HFFc6 (cell line): ENCODE data around the gene KIF3A. TPM values are rescaled to one million over a fixed set of nuclear protein-coding genes. Genes with fewer than 3 reads are reported as not detected.

Experiments
- DNase-seq: peaks from one replicate; pipeline ENCODE4 v3.0.0-alpha.2; 2018
- H3K27ac Mint-ChIP-seq: 2 replicates; pipeline ENCODE4 v1.8.0; 2020; ENCODE audit warnings: mild to moderate bottlenecking, mixed read lengths
- H3K27me3 Mint-ChIP-seq: 2 replicates; pipeline ENCODE4 v1.8.0; 2021; ENCODE audit warnings: mild to moderate bottlenecking, moderate library complexity, mixed read lengths; ENCODE audit not compliant: insufficient read depth
- H3K36me3 Mint-ChIP-seq: 2 replicates; pipeline ENCODE4 v1.8.0; 2021; ENCODE audit warnings: low read depth, mixed read lengths
- H3K4me1 Mint-ChIP-seq: 2 replicates; pipeline ENCODE4 v1.8.0; 2020; ENCODE audit warnings: low read depth, mixed read lengths
- H3K4me3 Mint-ChIP-seq: 2 replicates; pipeline ENCODE4 v1.8.0; 2020; ENCODE audit warnings: mild to moderate bottlenecking, moderate library complexity, mixed read lengths
- H3K9me3 Mint-ChIP-seq: 2 replicates; pipeline ENCODE4 v1.8.0; 2020; ENCODE audit warnings: mild to moderate bottlenecking, mixed read lengths
- CTCF ChIP-seq: fragments of 200-600 bp; sonication (generic); IDR thresholded peaks from 2 replicates; pipeline ENCODE4 v1.5.0; 2021; ENCODE audit warnings: antibody characterized with exemption, mild to moderate bottlenecking
- total RNA-seq, 6 experiments: library from RNA; stranded (reverse); fragmentation: NEBNext Ultra II Directional; extraction: Animal tissue kit (Norgen Biotek cat#: 25700); gene quantifications; 2 replicates in 1 of 6; 3 replicates in 5 of 6; pipeline ENCODE4 v1.2.3, GENCODE V29; 2021

KIF3A gene
- total RNA-seq, 6 experiments from 2014 or later: 12.9 to 15.4 (median 14.9) TPM

DNA sequence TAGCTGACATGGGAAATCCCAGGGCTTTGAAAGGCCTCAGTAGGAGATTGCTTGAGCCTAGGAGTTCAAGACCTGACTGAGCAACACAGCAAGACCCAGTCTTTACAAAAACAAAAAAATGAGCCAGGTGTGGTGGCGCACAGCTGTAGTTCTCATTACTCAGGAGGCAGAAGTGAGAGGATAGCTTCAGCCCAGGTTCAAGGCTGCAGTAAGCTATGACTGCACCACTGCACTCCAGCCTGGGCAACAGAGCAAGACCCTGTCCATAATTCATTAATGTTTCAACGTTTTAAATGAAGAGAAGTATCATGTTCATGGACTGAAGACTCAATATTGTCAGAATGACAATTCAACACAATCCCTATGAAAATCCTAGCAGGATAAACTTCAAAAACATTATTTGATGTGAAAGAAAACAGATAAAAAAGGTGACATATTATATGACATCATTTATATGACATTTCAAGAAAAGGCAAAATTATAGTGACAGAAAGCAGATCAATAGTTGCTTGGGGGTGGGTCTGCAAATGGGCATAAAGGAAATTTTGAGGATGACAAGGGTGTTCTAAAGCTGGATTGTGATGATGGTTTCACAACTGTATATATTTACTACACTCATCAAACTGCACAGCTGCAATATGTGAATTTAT lies 3.7 kb downstream of the KIF3A start:
- no peaks in the 10 kb centered on the region for H3K36me3 Mint-ChIP-seq
- H3K4me1 Mint-ChIP-seq: peaks cover 28% of the 10 kb centered on the region
- no peaks in the 10 kb centered on the region for H3K27me3 Mint-ChIP-seq
- no peak overlapping the region for H3K27ac Mint-ChIP-seq
- H3K9me3 Mint-ChIP-seq: no peaks in the 10 kb centered on the region
- no peak for DNase-seq
- no peak for TF ChIP-seq CTCF
- no peak overlapping the region for H3K4me3 Mint-ChIP-seq

- no peak for DNase-seq
- Mint-ChIP-seq H3K27ac (no peak overlapping the region), H3K36me3 (no peaks in the 10 kb centered on the region), H3K4me1 (no peaks in the 10 kb centered on the region), H3K9me3 (no peaks in the 10 kb centered on the region), H3K27me3 (no peaks in the 10 kb centered on the region), H3K4me3 (no peak overlapping the region)
- TF ChIP-seq CTCF: no peak
Measured at GRCh38 chr5:132729896-132730295, 7.5 kb downstream of the KIF3A start.

DNA sequence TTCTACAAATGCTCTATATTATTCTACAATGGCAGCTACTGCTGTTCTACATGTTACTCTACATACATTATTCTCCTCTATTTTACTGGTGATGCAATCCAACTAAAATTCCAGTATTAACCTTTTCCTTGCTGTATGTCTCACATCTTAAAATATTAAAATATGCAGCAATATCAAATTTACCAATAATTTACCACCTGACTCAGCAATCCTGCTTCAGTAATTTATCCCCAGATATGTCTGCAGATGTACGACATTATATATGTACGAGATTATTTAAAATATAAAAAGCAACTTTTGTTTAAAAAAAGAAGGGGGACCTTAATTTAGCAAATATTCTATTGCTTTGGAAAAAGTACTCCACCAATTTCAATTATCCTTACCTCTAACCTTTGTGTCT lies 11.6 kb downstream of the KIF3A start:
- DNase-seq: no peak
- no peaks in the 10 kb centered on the region for H3K9me3 Mint-ChIP-seq
- TF ChIP-seq CTCF: no peak
- H3K4me3 Mint-ChIP-seq: no peak overlapping the region
- H3K36me3 Mint-ChIP-seq: peaks cover 8% of the 10 kb centered on the region
- H3K27ac Mint-ChIP-seq: no peak overlapping the region
- H3K27me3 Mint-ChIP-seq: no peaks in the 10 kb centered on the region
- no peaks in the 10 kb centered on the region for H3K4me1 Mint-ChIP-seq

- Mint-ChIP-seq H3K27me3 (no peaks in the 10 kb centered on the region), H3K9me3 (no peaks in the 10 kb centered on the region), H3K4me3 (no peak overlapping the region), H3K36me3 (no peaks in the 10 kb centered on the region; the same call in 1 of the 2 replicates), H3K27ac (peak overlapping the region; percentile 36; the same call in 1 of the 2 replicates), H3K4me1 (peaks cover 9% of the 10 kb centered on the region)
- TF ChIP-seq CTCF: no peak
- DNase-seq: no peak
Measured at GRCh38 chr5:132718544-132719312, 18.6 kb downstream of the KIF3A start.

DNA sequence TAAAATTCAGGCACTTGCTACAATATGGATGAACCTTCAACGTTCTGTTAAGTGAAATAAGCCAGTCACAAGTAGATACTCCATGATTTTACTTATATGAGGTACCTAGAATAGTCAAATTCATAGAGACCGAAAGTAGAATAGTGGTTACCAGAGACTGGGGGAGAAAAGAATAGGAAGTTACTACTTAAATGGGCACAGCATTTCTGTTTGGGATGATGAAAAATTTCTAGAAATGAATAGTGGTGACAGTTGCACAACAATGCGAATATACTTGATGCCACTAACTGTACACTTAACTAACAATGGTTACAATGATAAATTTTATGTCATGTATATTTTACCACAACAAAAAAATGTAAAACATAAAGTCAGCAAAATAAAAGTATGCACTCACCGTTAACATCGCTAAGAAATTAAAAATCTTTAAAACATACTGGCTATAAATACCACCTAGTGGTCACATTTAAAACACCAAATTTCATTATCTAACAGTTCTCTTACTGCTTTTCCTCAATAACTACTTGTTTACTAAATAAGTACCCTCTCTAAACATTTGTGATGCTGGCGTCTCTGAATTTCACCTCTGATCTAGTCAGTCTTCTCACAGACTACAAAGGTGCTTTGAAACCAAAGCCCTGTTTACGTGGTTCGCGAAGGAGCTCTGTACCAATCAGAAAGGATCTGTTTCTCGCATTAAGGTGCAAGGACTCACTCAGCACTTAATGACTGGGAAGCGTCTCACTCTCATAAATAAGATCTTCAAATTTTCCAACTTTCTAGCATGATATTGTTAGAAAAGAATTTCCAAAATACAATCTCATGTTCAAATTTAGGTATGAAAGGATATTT lies 22.7 kb downstream of the KIF3A start:
- no peaks in the 10 kb centered on the region for H3K9me3 Mint-ChIP-seq
- no peak for DNase-seq

More for the DNA sequence above, 22.7 kb downstream of the KIF3A start:
- no peak overlapping the region for H3K4me3 Mint-ChIP-seq
- peak; percentile 85 for TF ChIP-seq CTCF
- H3K4me1 Mint-ChIP-seq: peaks cover 9% of the 10 kb centered on the region
- H3K27me3 Mint-ChIP-seq: no peaks in the 10 kb centered on the region
- H3K27ac Mint-ChIP-seq: no peak overlapping the region
- H3K36me3 Mint-ChIP-seq: no peaks in the 10 kb centered on the region
